Left kidney (tissue), 8 donors: Measurements from ENCODE around the gene OR1E1. TPM values are rescaled to one million over a fixed set of nuclear protein-coding genes. Genes with fewer than 3 reads are reported as not detected.
"Not testable (repeated sequence)": the region's sequence is repeated elsewhere in the genome, so short reads cannot be mapped to it uniquely, and the experiment has no call there.

ENCODE experiments used
- DNase-seq: peaks from one replicate; pipeline ENCODE4 v3.0.0-alpha.2; 2013
- long read RNA-seq, 8 donors: transcript quantifications; one replicate each; lab custom pipeline, GENCODE V29; 2026
- polyA plus RNA-seq: library from polyadenylated mRNA; unstranded; fragments of 120-200 nt; gene quantifications from one replicate; pipeline ENCODE4 v1.2.1, GENCODE V29; 2013; ENCODE audit not compliant: insufficient read length

Gene OR1E1
- polyA plus RNA-seq, result not detected
- long read RNA-seq, donor 1, result 0 reads
- long read RNA-seq, donor 2, result 0 reads
- long read RNA-seq, donor 3, result 0 reads
- long read RNA-seq, donor 4, result 0 reads
- long read RNA-seq, donor 5, result 0 reads
- long read RNA-seq, donor 6, result 0 reads
- long read RNA-seq, donor 7, result 0 reads
- long read RNA-seq, donor 8, result 0 reads

DNA sequence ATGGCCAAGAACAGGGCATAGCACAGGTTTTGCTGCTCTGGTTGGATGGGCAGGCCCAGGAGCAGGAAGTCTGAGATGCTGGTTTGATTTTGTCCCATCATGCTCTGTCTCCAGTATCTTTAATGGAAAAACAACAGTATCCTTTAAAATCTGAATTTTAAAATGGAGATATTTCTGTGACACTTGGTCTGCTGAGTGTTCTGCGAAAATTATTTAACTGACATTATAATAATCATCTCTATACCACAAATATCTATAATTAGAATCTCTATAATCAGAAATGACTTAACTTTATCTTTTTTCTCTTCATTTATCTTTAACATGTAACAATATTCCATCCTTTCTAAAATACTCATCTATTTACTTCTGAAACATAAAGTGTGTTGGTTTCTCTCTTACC lies at the start of gene OR1E1:
Gene OR1E1 (minus strand): TSS at position 101 of the 400 bp plus-strand sequence. CDS start 0 bp downstream, at position 101.
- DNase-seq, result no peak

DNA sequence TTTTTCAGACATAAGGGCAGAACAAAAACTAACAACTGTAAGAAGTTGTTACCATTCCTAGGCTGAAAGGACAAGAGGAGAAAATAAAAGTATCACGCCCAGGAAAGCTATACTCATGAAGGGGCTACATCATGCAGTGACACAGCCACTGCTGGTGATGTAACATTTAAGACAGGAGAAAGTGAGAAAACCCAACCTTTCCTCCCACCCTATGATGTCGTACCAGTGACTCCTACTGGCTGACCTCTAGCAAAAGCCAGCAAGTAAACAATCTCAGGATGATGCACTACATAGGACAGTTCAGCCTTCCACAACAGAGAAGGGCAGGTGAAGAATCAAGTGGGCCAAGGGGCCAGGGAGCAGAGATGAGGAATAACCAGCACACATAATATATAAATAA lies 49.4 kb upstream of the OR1E1 start:
- no peak for DNase-seq

DNA sequence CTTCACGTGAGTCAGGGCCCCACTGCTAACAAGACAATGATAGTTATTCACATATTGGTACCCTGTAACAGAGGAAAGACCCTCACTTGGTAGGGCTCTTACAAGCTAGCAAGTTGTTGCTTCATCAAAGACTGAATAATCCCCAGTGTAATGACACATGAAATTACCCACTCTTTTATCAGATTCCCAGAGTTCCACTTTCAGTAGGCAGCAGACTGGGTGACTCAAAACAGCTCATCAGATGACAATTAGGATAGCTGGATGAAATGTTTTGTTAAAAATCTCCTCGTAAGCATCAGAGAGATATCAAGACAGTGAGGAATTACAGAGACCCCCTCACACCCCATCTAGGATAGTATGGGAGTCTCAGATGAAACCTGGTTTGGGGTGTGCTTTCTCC lies 42.2 kb upstream of the OR1E1 start:
- no peak for DNase-seq

DNA sequence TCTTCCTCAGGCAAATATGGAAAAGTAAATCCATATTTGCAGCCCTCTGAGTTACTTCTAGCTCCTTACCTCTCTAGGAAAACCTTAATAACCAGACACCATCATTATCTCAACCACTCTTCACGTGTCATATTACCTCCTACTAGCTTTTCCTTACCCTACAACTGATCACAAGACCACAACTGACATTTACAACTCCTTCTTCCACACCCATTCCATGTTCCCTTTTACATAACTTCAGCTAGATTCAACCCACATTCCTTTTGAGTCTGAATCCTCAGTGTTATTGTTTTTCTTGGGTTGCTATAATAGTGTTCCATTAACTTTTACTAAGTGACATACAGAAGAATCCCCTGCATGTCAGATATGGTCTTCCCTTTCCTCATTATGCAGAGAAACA lies 40.2 kb upstream of the OR1E1 start:
- no peak for DNase-seq

DNA sequence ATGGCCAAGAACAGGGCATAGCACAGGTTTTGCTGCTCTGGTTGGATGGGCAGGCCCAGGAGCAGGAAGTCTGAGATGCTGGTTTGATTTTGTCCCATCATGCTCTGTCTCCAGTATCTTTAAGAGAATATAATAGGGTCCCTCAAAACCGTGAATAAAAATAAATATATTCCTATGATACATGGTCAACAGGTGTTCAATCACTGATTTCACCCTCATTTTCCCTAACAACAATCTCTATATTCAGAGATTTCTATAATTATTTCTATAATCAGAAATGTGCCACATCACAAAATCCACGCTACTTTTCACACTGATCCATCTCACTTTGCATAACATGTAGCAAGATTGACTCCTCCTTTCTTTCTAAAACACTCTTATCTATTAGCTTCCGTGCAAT lies 35.5 kb upstream of the OR1E1 start, which contains the start of gene OR1E2:
Gene OR1E2 (minus strand): TSS at position 101 of the 400 bp plus-strand sequence. CDS start 0 bp downstream, at position 101.
- no peak for DNase-seq

DNA sequence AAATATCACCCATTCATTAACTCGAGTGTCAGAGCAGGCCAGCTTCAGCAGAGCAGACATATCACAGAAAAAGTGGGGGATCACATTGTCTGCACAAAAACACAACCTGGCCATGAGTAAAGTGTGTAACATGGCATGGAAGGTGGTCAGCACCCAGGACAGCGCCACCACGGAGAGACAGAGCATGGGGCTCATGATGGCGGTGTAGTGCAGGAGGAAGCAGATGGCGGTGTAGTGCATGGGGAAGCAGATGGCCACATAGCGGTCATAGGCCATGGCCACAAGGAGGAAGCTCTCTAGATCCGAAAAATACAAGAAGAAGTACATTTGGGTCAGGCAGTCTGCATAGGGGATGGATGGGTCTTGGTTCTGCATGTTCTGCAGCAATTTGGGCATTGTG lies 35.0 kb upstream of the OR1E1 start:
- DNase-seq, result not testable (repeated sequence)

DNA sequence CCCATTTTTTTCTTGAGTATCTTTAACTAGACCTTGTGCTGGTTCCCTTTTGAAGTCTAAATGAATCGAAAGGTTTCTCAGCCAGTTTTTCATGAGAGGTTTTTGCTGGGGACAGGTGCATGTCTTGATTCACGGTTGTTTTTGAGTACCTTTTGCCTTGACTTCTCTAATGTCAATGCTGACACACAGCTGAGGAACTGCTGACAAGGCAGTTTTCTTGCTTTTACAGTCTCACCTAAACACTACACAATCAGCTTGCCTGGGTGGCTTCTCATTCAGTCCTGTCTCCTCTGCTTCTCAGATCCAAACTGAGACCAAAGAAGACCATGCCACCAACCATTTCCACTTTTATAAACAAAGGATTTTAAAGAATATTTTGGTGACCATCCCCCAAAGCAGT lies 20.0 kb upstream of the OR1E1 start:
- no peak for DNase-seq

DNA sequence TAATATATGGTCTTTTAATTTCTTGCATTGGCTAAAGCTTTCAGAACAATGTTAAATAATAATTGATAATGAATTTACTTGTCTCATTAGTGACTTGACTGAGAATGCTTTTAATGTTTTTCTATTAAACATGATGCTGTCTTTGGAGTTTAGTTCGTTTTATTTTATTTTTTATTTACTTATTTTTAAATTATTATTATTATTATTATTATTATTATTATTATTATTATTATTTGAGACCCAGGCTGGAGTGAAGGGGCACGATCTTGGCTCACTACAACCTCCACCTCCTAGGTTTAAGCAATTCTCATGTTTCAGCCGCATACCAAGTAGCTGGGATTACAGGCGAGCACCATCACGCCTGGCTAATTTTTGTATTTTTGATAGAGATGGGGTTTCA lies 17.4 kb upstream of the OR1E1 start:
- no peak for DNase-seq

- DNase-seq, result not testable (repeated sequence)
Observed at GRCh38 chr17:3412216-3412615, 14.0 kb upstream of the OR1E1 start.

DNA sequence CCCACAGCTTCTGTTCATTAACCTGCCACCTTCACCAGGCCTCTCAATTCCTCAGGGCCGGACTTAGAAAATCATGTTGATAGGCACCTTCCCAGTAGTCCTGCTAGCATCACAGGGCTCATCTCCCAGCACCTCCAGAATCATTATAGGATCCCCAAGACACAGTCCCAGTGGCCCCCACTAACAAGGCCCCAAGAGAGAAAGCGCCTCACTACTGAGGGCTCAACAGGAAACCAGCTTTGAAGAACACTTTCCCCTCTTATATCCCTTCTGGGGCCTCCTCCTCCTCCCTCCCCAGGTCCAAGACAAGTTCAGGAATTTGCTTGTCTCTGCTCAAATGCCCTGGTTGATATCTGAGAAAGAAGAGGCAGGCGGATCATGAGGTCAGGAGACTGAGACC lies 12.9 kb upstream of the OR1E1 start, which contains the start of gene OR3A3:
Gene OR3A3 (plus strand): TSS at position 301 of the 400 bp plus-strand sequence.
- DNase-seq, result no peak

- not testable (repeated sequence) for DNase-seq
Observed at GRCh38 chr17:3403856-3404255, 5.6 kb upstream of the OR1E1 start.

GRCh38 chr17:3401786-3402185 lies 3.6 kb upstream of the OR1E1 start:
- DNase-seq, result no peak

GRCh38 chr17:3400055-3400454 lies 1.8 kb upstream of the OR1E1 start:
- no peak for DNase-seq

DNA sequence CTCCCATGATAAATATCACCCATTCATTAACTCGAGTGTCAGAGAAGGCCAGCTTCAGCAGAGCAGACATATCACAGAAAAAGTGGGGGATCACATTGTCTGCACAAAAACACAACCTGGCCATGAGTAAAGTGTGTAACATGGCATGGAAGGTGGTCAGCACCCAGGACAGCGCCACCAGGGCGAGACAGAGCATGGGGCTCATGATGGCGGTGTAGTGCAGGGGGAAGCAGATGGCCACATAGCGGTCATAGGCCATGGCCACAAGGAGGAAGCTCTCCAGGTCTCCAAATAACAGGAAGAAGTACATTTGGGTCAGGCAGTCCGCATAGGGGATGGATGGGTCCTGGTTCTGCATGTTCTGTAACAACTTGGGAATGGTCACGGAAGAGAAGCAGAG lies 409 bp downstream of the OR1E1 start:
- peak; percentile 4 for DNase-seq

DNA sequence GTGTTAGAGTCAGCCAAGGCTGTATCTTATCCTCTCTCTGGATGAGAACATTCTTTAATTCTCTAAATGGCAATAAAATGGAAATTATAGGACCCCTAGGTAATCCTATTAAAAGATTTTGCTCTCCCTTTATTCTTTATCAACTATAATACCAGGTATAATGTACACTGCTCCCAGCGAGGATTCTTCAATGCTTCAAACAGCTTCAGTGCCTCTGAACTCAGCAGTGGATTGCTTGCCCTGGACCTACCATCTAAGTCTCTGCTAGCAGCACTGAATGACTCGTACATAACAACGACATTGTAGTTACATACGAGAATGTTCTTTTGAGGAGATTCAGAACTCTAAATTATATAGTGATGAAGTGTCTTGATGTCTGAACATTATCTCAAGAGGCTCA lies 8.4 kb downstream of the OR1E1 start:
- DNase-seq, result no peak

- no peak for DNase-seq
Observed at GRCh38 chr17:3385869-3386816, 12.1 kb downstream of the OR1E1 start, which contains the start of gene OR3A2. TSS of gene OR3A2 (minus strand) at chr17:3386308.

- DNase-seq, result no peak
Observed at GRCh38 chr17:3381957-3382356, 16.3 kb downstream of the OR1E1 start.

DNA sequence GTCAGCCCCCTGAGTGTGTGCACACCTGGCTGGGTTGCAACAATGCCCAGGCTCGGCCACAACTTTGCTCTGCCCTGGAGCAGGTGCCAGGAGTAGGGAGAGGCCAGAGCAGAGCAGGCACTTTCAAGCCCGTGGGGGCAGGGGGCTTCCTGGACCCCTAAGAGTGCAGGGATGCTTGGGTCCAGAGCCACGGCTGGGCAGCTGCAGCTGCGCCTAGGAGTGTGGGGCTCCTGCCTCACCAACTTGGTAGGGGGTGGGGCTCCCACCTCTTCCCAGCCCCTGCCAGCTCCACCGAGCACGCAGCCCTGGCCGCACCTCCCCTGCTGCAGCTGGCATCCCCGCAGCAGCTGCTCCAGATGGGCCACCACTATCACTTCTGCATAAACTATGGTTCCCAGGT lies 19.9 kb downstream of the OR1E1 start:
- no peak for DNase-seq

DNA sequence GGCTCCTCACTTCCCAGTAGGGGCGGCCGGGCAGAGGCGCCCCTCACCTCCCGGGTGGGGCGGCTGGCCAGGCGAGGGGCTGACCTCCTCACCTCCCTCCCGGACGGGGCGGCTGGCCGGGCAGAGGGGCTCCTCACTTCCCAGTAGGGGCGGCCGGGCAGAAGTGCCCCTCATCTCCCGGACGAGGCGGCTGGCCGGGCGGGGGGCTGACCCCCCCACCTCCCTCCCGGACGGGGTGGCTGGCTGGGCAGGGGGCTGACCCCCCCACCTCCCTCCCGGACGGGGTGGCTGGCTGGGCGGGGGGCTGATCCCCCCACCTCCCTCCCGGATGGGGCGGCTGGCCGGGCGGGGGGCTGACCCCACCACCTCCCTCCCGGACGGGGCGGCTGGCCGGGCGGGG lies 27.0 kb downstream of the OR1E1 start:
- not testable (repeated sequence) for DNase-seq
